ENCODE data around the gene ARL15. TPM values are rescaled to one million over a fixed set of nuclear protein-coding genes. Genes with fewer than 3 reads are reported as not detected.

ARL15 gene
- total RNA-seq, 4 donors from 2014 or later: 13.0 to 52.7 (median 17.1) TPM

DNA sequence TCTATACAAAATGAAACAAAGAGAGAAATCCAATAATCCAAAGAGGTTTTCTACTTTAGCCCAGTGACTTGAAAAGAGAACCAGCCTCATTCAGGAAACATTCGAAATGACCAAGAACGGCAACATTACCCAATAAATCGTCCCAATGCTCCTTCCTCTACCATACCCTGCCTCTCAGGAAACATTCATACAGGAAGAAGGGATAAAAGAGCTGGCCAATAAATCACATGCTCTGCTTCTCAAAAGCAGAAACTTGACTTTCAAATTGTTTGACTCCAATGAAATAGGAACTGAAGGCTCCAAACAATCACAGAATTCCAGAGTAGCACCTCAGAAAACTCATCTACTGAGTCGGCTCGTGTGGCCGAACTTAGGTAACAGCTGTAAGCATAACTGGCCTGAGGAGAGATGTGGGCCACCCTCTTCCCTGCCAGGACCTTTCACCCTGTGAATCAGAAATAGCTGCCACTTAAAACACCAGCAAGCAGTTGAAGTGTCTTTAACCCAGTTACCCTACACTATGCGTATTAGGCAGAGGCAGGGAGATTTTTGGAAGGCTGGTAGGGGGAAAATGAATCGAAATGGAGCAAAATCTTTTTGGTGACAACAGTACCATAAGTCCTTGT, 14.6 kb downstream of the ARL15 start:
- no peaks in the 10 kb centered on the region for H3K27me3 ChIP-seq
- no peak for DNase-seq (ENCODE audit: low spot score in 2 of 2)
- H3K4me3 ChIP-seq: no peak overlapping the region
- H3K4me1 ChIP-seq: peaks cover 0 to 22% (median 6%) of the 10 kb centered on the region in 4 donors
- 71 to 72% methylated on average over 8 of the region's 8 CpGs for WGBS, 2 donors
- H3K27ac ChIP-seq: no peak overlapping the region
- no peaks in the 10 kb centered on the region for H3K36me3 ChIP-seq
- no peaks in the 10 kb centered on the region for H3K9me3 ChIP-seq
- TF ChIP-seq POLR2A (IDR thresholded peaks at IDR 0.05) (no peak), EP300 (IDR thresholded peaks at IDR 0.05) (peak in 1 of 2 donors; percentile 46)
- TF ChIP-seq, protein P1, sequence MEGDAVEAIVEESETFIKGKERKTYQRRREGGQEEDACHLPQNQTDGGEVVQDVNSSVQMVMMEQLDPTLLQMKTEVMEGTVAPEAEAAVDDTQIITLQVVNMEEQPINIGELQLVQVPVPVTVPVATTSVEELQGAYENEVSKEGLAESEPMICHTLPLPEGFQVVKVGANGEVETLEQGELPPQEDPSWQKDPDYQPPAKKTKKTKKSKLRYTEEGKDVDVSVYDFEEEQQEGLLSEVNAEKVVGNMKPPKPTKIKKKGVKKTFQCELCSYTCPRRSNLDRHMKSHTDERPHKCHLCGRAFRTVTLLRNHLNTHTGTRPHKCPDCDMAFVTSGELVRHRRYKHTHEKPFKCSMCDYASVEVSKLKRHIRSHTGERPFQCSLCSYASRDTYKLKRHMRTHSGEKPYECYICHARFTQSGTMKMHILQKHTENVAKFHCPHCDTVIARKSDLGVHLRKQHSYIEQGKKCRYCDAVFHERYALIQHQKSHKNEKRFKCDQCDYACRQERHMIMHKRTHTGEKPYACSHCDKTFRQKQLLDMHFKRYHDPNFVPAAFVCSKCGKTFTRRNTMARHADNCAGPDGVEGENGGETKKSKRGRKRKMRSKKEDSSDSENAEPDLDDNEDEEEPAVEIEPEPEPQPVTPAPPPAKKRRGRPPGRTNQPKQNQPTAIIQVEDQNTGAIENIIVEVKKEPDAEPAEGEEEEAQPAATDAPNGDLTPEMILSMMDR (IDR thresholded peaks at IDR 0.05): no peak

DNA sequence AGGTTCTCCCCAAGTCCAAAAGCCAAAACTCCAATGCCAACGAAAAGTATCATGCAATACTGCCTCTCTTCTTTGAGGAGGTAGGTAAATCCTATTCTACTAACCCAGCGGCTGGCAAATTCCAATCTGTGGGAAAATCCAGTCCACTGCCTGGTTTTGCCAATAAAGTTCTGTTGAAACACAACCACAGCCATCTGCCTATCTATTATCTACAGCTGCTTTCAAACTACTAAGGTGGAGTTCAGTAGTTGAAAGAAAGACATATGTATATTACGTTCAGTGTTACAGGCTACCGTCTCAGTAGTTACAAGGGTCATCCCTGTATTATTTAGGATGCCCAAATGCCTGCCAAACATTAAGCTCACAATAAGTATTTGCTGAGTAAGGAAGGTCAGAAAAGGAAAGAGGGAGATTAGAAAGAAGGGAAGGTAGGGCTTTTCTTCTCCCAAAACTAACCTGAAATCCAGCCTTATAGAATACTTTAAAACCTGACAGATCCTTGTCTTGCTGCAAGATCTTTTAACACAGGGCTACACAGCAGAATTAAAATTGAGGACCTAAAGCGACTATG, 16.2 kb downstream of the ARL15 start:
- Histone ChIP-seq H3K9me3 (no peaks in the 10 kb centered on the region), H3K27me3 (no peaks in the 10 kb centered on the region), H3K27ac (no peak overlapping the region), H3K36me3 (no peaks in the 10 kb centered on the region), H3K4me3 (no peak overlapping the region), H3K4me1 (peaks cover 0 to 18% (median 6%) of the 10 kb centered on the region in 4 donors)
- TF ChIP-seq POLR2A (IDR thresholded peaks at IDR 0.05): no peak
- TF ChIP-seq, protein P1 (IDR thresholded peaks at IDR 0.05): no peak
- no peak for TF ChIP-seq EP300 (IDR thresholded peaks at IDR 0.05)
- WGBS, 2 donors: 76% methylated on average over 5 of the region's 5 CpGs
- no peak for DNase-seq (ENCODE audit: low spot score in 2 of 2)

DNA sequence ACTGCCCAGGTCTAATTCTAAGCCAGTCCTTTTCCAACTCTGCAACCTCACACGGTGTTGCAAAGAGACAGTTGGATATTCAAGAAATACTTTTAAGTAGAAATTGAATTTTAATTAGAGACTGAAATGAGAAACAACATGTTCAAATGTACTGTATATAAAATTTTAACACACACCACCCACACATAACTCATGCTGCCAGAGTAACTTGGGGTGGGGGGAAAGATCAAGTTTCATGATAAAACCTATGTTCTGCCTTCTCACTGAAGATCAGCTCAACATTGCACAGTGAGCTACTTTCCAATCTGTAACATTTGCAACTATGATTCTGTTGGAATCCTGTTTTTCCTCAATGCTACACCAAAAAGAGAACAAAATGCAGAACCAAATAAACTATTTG, 17.5 kb downstream of the ARL15 start:
- no peak for DNase-seq (ENCODE audit: low spot score in 2 of 2)
- Histone ChIP-seq H3K36me3 (no peaks in the 10 kb centered on the region), H3K9me3 (peaks cover 0 to 6% (median 0%) of the 10 kb centered on the region in 4 donors), H3K27me3 (no peaks in the 10 kb centered on the region), H3K4me3 (no peak overlapping the region), H3K27ac (no peak overlapping the region), H3K4me1 (peaks cover 0 to 18% (median 6%) of the 10 kb centered on the region in 4 donors)
- TF ChIP-seq EP300 (IDR thresholded peaks at IDR 0.05) (no peak), POLR2A (IDR thresholded peaks at IDR 0.05) (no peak)
- TF ChIP-seq, protein P1 (IDR thresholded peaks at IDR 0.05): no peak
- WGBS, 2 donors: 85 to 86% methylated on average over 1 of the region's 1 CpG

DNA sequence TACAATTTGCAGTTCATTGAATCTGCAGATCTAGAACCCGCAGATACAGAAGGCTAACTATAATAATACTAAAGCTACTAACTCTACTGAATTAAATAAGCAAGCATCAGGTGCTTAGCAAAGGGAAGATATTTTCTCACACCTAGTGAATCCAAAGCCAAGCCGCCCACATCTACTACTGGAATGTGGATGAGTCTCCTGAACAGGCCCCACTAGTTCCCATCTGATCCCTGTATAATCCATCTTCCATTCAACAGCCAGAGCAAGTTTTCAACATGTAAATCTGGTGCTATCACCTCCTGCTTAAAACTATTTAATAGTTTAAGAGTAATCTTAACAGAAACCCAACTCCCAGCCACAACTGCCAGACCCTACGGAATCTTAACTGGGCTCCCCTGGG, 18.9 kb downstream of the ARL15 start:
- 76 to 80% methylated on average over 3 of the region's 3 CpGs for whole genome bisulfite sequencing, 2 donors
- Histone ChIP-seq H3K27ac (no peak overlapping the region), H3K36me3 (no peaks in the 10 kb centered on the region), H3K9me3 (peaks cover 0 to 6% (median 0%) of the 10 kb centered on the region in 4 donors), H3K4me1 (peaks cover 0 to 11% (median 4%) of the 10 kb centered on the region in 4 donors), H3K27me3 (no peaks in the 10 kb centered on the region), H3K4me3 (no peak overlapping the region)
- DNase-seq (ENCODE audit: low spot score in 2 of 2): no peak
- TF ChIP-seq POLR2A (IDR thresholded peaks at IDR 0.05) (no peak), EP300 (IDR thresholded peaks at IDR 0.05) (no peak)
- TF ChIP-seq, protein P1 (IDR thresholded peaks at IDR 0.05): no peak

DNA sequence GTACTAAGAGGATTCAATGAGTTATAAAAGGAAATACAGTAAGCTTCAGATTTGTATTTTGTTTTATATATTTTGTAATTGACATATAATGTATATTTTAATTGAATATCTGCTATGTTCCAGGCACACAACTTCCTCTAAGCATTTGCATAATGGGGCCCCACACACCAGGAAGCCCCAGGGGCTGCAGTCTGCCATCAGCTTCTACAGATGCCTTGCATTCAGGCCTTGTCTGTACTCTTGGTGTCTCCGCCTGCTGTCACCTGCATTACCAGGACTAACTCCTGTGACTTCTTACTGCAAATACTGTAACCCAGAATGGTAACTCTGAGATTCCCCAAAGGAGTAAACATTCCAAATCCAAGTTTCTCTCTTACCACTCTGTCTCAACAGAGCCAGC, 20.6 kb downstream of the ARL15 start:
- Histone ChIP-seq H3K4me1 (peaks cover 0 to 9% (median 0%) of the 10 kb centered on the region in 4 donors), H3K36me3 (no peaks in the 10 kb centered on the region), H3K4me3 (no peak overlapping the region), H3K27ac (no peak overlapping the region), H3K27me3 (no peaks in the 10 kb centered on the region), H3K9me3 (peaks cover 0 to 6% (median 0%) of the 10 kb centered on the region in 4 donors)
- TF ChIP-seq POLR2A (IDR thresholded peaks at IDR 0.05) (no peak), EP300 (IDR thresholded peaks at IDR 0.05) (no peak)
- TF ChIP-seq, protein P1 (IDR thresholded peaks at IDR 0.05): no peak
- DNase-seq (ENCODE audit: low spot score in 2 of 2): no peak
- 100% methylated on average over 1 of the region's 1 CpG for whole genome bisulfite sequencing, 2 donors
